HG03439 (cell line): ENCODE results near the gene TFAM.

Experiments
- ATAC-seq: cut with Tn5 transposase; IDR thresholded peaks from one replicate; pipeline ENCODE4 v1.9.1; 2021; ENCODE audit warnings: mild to moderate bottlenecking, moderate library complexity; ENCODE audit not compliant: unreplicated experiment

Gene TFAM

GRCh38 chr10:58433066-58433465 lies 47.9 kb downstream of the TFAM start:
- no peak for ATAC-seq

GRCh38 chr10:58433571-58433970 lies 48.4 kb downstream of the TFAM start:
- ATAC-seq = no peak

GRCh38 chr10:58435297-58435985 lies 50.2 kb downstream of the TFAM start:
- ATAC-seq = no peak

GRCh38 chr10:58436071-58436470 lies 50.9 kb downstream of the TFAM start:
- ATAC-seq = no peak

- no peak for ATAC-seq
Observed at GRCh38 chr10:58438340-58438871, 53.2 kb downstream of the TFAM start.

- no peak for ATAC-seq
Observed at GRCh38 chr10:58438986-58439385, 53.8 kb downstream of the TFAM start.

GRCh38 chr10:58439632-58440364 lies 54.6 kb downstream of the TFAM start:
- ATAC-seq = no peak

GRCh38 chr10:58440484-58440883 lies 55.3 kb downstream of the TFAM start:
- ATAC-seq = no peak

- ATAC-seq = no peak
Observed at GRCh38 chr10:58444321-58444720, 59.1 kb downstream of the TFAM start.

- no peak for ATAC-seq
Observed at GRCh38 chr10:58444876-58445275, 59.7 kb downstream of the TFAM start.

GRCh38 chr10:58448121-58448935 lies 63.1 kb downstream of the TFAM start:
- ATAC-seq = no peak
